ENCODE measurements around the gene LIPH.

Gene LIPH

GRCh38 chr3:185540695-185541094, 11.7 kb downstream of the LIPH start:
- no peak for DNase-seq (ENCODE audit: low spot score)

- DNase-seq (ENCODE audit: low spot score), result no peak
Measured at GRCh38 chr3:185539934-185540333, 12.5 kb downstream of the LIPH start.

- DNase-seq (ENCODE audit: low spot score), result peak; percentile 45
Measured at GRCh38 chr3:185537369-185537970, 14.9 kb downstream of the LIPH start.

GRCh38 chr3:185534511-185534910, 17.9 kb downstream of the LIPH start:
- no peak for DNase-seq (ENCODE audit: low spot score)

- DNase-seq (ENCODE audit: low spot score), result peak; percentile 60
Measured at GRCh38 chr3:185532901-185533300, 19.5 kb downstream of the LIPH start.

GRCh38 chr3:185530856-185531255, 21.5 kb downstream of the LIPH start:
- no peak for DNase-seq (ENCODE audit: low spot score)

- DNase-seq (ENCODE audit: low spot score), result no peak
Measured at GRCh38 chr3:185528532-185528931, 23.9 kb downstream of the LIPH start.

DNA sequence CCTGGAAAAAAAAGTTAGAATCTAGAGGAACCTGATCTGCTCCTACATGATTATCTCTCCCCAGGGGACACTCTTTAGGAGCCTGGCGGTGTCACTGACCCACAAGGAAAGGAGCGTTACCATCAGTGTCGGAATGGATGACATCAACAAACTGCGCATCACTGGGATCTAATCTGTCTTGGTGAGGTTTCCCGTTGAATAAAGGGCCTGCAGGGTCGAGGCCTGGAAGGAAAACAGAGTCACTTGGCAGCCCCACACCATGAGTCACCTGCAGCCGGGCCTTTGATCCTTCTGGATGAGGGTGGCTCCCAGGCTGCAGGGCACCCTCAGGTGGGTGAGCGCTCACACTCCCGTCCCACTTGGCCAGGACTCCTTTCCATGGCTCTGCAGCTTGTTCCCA, 25.0 kb downstream of the LIPH start:
- DNase-seq (ENCODE audit: low spot score), result no peak

- no peak for DNase-seq (ENCODE audit: low spot score)
Measured at GRCh38 chr3:185526349-185526951, 25.9 kb downstream of the LIPH start.

- DNase-seq (ENCODE audit: low spot score), result no peak
Measured at GRCh38 chr3:185521349-185522138, 30.8 kb downstream of the LIPH start.

DNA sequence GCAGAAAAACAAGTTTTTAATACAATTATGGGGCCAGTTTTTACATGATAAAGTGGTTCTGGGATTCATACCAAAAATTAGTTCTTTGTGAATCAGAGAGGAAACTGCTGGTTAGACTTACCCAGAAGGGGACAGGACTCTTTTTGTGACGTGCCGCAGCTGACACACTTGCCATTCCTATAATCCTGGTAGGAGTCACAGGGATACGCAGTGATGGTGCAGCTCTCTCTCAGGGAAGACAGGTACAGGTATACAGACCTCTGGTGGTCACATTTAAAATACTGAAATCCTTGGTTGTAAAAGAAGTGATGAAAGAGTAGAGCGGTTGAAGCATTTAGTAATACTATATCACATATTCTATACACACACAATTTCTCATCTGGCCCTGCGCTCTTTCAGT, 33.4 kb downstream of the LIPH start:
- no peak for DNase-seq (ENCODE audit: low spot score)

DNA sequence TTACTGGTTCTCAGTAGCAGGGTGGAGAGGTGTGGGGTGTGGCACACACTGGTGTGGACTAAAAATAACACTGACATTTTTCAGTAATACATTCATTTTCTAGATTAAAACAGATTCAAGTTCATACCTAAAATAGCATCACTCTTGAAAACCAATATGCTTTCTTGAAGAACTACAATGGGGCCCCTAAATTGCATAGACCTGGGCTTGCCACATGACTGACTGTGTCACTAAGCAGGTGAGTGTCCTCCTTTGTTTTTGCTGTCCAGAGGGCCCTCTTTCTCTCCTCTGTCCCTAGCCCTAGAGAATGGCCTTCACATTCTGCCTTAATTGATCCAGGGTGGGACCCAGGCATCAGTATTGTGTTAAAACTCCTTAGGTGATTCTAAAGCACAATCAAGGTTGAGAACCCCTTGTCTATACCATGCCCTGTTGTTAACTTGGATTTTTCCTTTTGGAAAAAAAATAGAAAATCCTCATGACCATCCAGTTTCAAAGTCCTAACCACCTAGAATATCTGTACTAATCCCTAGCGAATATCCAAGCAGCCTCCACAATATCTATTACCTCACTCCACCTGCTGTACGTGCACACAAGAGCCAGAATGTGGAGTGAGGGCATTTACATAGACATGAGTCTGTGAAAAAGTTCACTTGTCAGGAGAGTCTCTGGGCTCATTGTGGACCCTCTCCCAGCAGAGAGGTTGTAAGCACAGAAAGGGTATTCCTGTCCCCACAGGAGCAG, 34.8 kb downstream of the LIPH start:
- DNase-seq (ENCODE audit: low spot score), result no peak

DNA sequence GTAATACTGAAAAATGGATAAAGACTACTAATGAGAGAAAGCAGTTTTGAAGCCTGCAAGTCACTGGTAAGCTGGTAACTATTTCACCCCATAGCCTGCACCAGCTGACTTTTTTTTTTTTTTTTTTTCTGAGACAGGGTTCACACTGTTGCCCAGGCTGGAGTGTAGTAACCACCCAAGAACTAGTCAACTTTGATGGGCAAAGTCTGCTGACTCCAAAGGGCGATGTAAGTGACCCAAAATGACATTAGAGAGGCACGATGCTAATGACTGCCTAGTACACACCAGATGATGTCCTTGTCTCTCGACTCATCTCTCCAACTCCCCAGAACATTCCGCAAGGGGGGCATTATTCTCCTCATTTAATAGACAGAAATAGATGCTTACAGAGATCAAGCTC, 40.7 kb downstream of the LIPH start:
- DNase-seq (ENCODE audit: low spot score), result no peak

GRCh38 chr3:185508335-185508991, 43.9 kb downstream of the LIPH start:
- DNase-seq (ENCODE audit: low spot score), result no peak

DNA sequence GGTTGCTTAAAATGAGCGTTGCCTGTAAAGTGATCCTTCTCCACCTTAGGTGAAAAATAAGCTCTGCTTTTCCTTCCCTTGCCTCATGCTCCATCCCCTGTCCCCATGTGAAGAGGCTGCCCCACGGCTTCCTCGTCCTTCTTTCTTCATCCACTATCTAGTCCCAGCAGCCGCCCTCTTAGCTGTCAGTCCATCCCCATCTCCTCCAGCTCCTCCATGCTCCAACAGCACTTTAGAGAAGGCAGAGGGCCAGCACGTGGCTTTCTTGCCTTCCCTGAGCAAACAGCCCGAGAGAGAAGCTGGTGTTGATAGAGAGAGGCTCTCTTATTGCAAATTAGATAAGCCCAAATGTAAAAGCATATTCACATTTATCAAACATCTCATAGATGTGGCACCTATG, 44.5 kb downstream of the LIPH start:
- no peak for DNase-seq (ENCODE audit: low spot score)

- no peak for DNase-seq (ENCODE audit: low spot score)
Measured at GRCh38 chr3:185504636-185505035, 47.8 kb downstream of the LIPH start.

GRCh38 chr3:185503521-185503920, 48.9 kb downstream of the LIPH start:
- DNase-seq (ENCODE audit: low spot score), result no peak

- no peak for DNase-seq (ENCODE audit: low spot score)
Measured at GRCh38 chr3:185502987-185503386, 49.4 kb downstream of the LIPH start.

DNA sequence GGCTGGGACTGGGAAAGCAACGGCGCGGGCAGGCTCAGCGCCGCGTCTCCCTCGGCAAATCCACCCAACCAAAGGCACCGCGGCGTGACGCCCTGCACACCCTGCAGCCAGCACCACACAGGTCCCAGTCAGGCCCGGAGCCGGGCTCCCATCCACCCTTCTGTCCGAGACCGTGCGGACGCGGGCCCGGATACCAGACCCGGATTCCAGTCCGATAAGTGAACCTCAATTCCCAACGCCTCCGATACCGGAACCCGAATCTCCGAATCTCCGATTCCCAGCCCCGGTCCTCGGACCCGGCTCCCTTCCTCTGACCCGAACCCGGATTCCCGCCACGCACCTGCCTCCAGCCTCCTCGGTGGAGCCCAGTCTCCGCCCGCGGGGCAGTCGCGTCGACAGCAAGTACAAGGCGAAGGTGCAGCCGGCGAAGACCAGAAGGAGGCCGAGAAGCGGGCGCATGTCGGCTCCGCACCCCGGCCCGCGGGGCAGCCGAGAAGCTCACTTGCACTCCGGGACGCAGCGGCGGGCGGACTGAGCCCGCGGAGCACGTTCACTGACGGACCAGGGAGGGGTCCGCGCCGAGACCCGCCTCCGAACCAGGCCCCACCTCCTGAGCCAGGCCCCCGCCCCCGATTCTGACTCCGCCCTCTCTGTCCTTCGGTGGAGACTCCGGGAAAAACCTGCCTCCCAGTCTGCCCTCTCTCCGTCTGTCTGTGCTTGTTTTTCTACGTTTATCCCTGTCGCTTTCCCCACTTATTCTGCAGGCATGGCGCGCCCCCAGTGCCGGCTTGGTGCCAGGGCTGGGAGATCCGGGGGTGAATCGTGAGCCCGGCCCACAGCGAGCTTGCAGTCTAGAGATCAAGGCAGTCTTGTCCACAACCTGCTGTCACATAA, 53.6 kb downstream of the LIPH start, which contains the start of gene TMEM41A:
TMEM41A (minus strand) TSS at position 533 of the 894 bp plus-strand sequence; CDS start at position 459, 74 bp downstream.
- peak; percentile 81 for DNase-seq (ENCODE audit: low spot score)

- no peak for DNase-seq (ENCODE audit: low spot score)
Measured at GRCh38 chr3:185490241-185490640, 62.1 kb downstream of the LIPH start.

DNA sequence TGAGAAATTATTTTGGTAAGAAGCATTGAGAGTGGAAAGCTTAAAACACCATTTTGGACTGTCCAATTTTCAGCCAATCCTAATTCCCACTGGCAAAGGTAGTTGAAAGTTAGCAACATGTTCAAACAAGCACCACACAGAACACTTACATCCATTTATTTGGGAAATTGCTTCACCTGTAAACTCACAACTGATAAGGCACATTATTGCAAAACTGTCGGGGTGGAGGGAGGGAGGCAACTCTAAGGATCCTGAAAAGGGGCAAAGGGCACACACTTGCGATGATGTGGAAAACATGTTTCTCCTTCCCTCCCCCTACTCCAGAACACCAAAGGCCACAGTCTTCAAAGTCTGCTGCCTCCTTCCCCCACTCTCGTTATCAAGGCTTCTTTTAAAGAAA, 62.9 kb downstream of the LIPH start:
- DNase-seq (ENCODE audit: low spot score), result no peak
